IMR-90 (cell line): ENCODE data around the gene BMP5. TPM values are rescaled to one million over a fixed set of nuclear protein-coding genes. Genes with fewer than 3 reads are reported as not detected.

ENCODE experiments used
- ATAC-seq: fragments of 200-7000 bp; cut with Tn5 transposase; 2 replicates; pipeline ENCODE4 v1.9.1; 2020; ENCODE audit warnings: low read depth, mild to moderate bottlenecking, moderate library complexity
- BruUV-seq: library from RNA; stranded (reverse); fragments of 400-500 nt; replicated peaks from 2 replicates; lab custom pipeline; 2021; lab: Mats Ljungman, UMichigan
- CTCF ChIA-PET: fragments of 300-600 bp; formaldehyde crosslinking; extraction: SDS; loops from one replicate; lab custom pipeline; 2021; ENCODE audit warnings: antibody characterized with exemption; lab: Yijun Ruan, JAX
- POLR2A ChIA-PET: fragments of 300-600 bp; sonication (Branson Sonifier 250); formaldehyde crosslinking; loops from one replicate; lab custom pipeline; 2022; ENCODE audit warnings: antibody characterized with exemption; ENCODE audit not compliant: unreplicated experiment; lab: Charles Lee
- DNase-seq: peaks from one replicate; pipeline ENCODE4 v3.0.0; 2013
- H2AFZ ChIP-seq: replicated peaks from 2 replicates; pipeline ENCODE3; 2013; ENCODE audit warnings: low read length, mild to moderate bottlenecking; ENCODE audit not compliant: poor library complexity
- H2AK5ac ChIP-seq: 2 replicates; pipeline ENCODE4 v1.6.1; 2013; ENCODE audit warnings: low read depth, low read length, inconsistent platforms
- H2AK9ac ChIP-seq: replicated peaks from 2 replicates; pipeline ENCODE3; 2013; ENCODE audit warnings: mild to moderate bottlenecking, low read depth, low read length, moderate library complexity; ENCODE audit not compliant: poor library complexity
- H2BK120ac ChIP-seq: 2 replicates; pipeline ENCODE4 v1.6.1; 2013; ENCODE audit warnings: low read depth, low read length, inconsistent platforms
- H2BK15ac ChIP-seq: 3 replicates; pipeline ENCODE4 v1.6.1; 2013; ENCODE audit warnings: low read depth, low read length, inconsistent platforms
- H2BK20ac ChIP-seq: 2 replicates; pipeline ENCODE4 v1.6.1; 2013; ENCODE audit warnings: low read depth, mild to moderate bottlenecking, inconsistent platforms, low read length, moderate library complexity
- H2BK5ac ChIP-seq: 2 replicates; pipeline ENCODE4 v1.6.1; 2013; ENCODE audit warnings: mild to moderate bottlenecking, low read depth, low read length, inconsistent platforms; ENCODE audit not compliant: poor library complexity, severe bottlenecking
- H3K14ac ChIP-seq: replicated peaks from 2 replicates; pipeline ENCODE4 v1.6.1; 2013; ENCODE audit warnings: low read depth, low read length, inconsistent platforms
- H3K18ac ChIP-seq: 2 replicates; pipeline ENCODE4 v1.6.1; 2013; ENCODE audit warnings: low read depth, low read length, control low read depth
- H3K23ac ChIP-seq: 2 replicates; pipeline ENCODE4 v1.6.1; 2013; ENCODE audit warnings: low read depth, low read length, inconsistent platforms
- H3K27ac ChIP-seq: 2 replicates; pipeline ENCODE4 v1.5.1; 2013; ENCODE audit warnings: mild to moderate bottlenecking, control low read depth, low read length; ENCODE audit not compliant: insufficient read depth
- H3K27me3 ChIP-seq: 2 replicates; pipeline ENCODE4 v1.6.1; 2013; ENCODE audit warnings: low read length; ENCODE audit not compliant: control insufficient read depth, insufficient read depth
- H3K36me3 ChIP-seq: 2 replicates; pipeline ENCODE4 v1.6.1; 2013; ENCODE audit warnings: low read length, mixed read lengths; ENCODE audit not compliant: control insufficient read depth, insufficient read depth
- H3K4ac ChIP-seq: 2 replicates; pipeline ENCODE4 v1.6.1; 2013; ENCODE audit warnings: low read depth, low read length, inconsistent platforms
- H3K4me1 ChIP-seq: 2 replicates; pipeline ENCODE4 v1.6.1; 2013; ENCODE audit warnings: low read length, mixed read lengths; ENCODE audit not compliant: control insufficient read depth, insufficient read depth
- H3K4me2 ChIP-seq: 2 replicates; pipeline ENCODE4 v1.6.1; 2013; ENCODE audit warnings: low read depth, mild to moderate bottlenecking, control low read depth, low read length, moderate library complexity
- H3K4me3 ChIP-seq: 2 replicates; pipeline ENCODE4 v1.5.1; 2013; ENCODE audit warnings: low read depth, mild to moderate bottlenecking, control low read depth, low read length, moderate library complexity; ENCODE audit not compliant: insufficient read depth
- H3K56ac ChIP-seq: 2 replicates; pipeline ENCODE4 v1.6.1; 2013; ENCODE audit warnings: low read length, inconsistent platforms; ENCODE audit not compliant: insufficient read depth; ENCODE audit errors: extremely low read depth
- H3K79me1 ChIP-seq, 2 experiments: 2 replicates each; pipeline ENCODE4 v1.6.1; 2013; ENCODE audit warnings: low read length in 2 of 2, inconsistent platforms in 1 of 2, low read depth in 1 of 2
- H3K9ac ChIP-seq: 2 replicates; pipeline ENCODE4 v1.6.1; 2013; ENCODE audit warnings: low read depth, low read length, control low read depth
- H3K9me1 ChIP-seq: 2 replicates; pipeline ENCODE4 v1.6.1; 2013; ENCODE audit warnings: low read length, inconsistent platforms; ENCODE audit not compliant: insufficient read depth
- H3K9me3 ChIP-seq: 2 replicates; pipeline ENCODE4 v1.6.1; 2013; ENCODE audit warnings: low read length; ENCODE audit not compliant: control insufficient read depth, insufficient read depth
- H4K20me1 ChIP-seq: 2 replicates; pipeline ENCODE4 v1.6.1; 2013; ENCODE audit warnings: low read length, inconsistent platforms; ENCODE audit not compliant: insufficient read depth
- H4K5ac ChIP-seq: 2 replicates; pipeline ENCODE4 v1.6.1; 2013; ENCODE audit warnings: mild to moderate bottlenecking, low read depth, low read length, control low read depth
- H4K8ac ChIP-seq, 2 experiments: 2 replicates each; pipeline ENCODE4 v1.6.1; 2013; ENCODE audit warnings: low read depth in 2 of 2, low read length in 2 of 2, control low read depth in 1 of 2, inconsistent platforms in 1 of 2
- H4K91ac ChIP-seq: 2 replicates; pipeline ENCODE4 v1.6.1; 2013; ENCODE audit warnings: low read depth, low read length, inconsistent platforms; ENCODE audit not compliant: insufficient read depth
- BHLHE40 ChIP-seq: fragments of 150-350 bp; IDR thresholded peaks from 2 replicates; pipeline ENCODE4 v1.6.1; 2016; ENCODE audit warnings: mild to moderate bottlenecking, low read depth, low read length
- CEBPB ChIP-seq: IDR thresholded peaks from 2 replicates; pipeline ENCODE4 v1.6.1; 2012; ENCODE audit warnings: low read depth, low read length, improper control_type of control experiment
- CHD1 ChIP-seq: IDR thresholded peaks from 2 replicates; pipeline ENCODE4 v1.6.1; 2012; ENCODE audit warnings: low read depth, low read length, improper control_type of control experiment
- ELK1 ChIP-seq: fragments of 150-350 bp; IDR thresholded peaks from 2 replicates; pipeline ENCODE4 v1.6.1; 2016; ENCODE audit warnings: low read depth, mild to moderate bottlenecking, low read length, moderate library complexity, borderline replicate concordance
- MAFK ChIP-seq: IDR thresholded peaks from 2 replicates; pipeline ENCODE4 v1.6.1; 2012; ENCODE audit warnings: low read depth, low read length, improper control_type of control experiment
- MAZ ChIP-seq: IDR thresholded peaks from 2 replicates; pipeline ENCODE4 v1.6.1; 2012; ENCODE audit warnings: low read depth, mild to moderate bottlenecking, low read length, improper control_type of control experiment, moderate library complexity, borderline replicate concordance
- POLR2A ChIP-seq: IDR thresholded peaks from 2 replicates; pipeline ENCODE4 v1.6.1; 2012; ENCODE audit warnings: mild to moderate bottlenecking, low read depth, low read length
- RAD21 ChIP-seq: IDR thresholded peaks from 2 replicates; pipeline ENCODE4 v1.6.1; 2012; ENCODE audit warnings: low read length, improper control_type of control experiment
- RCOR1 ChIP-seq: IDR thresholded peaks from 2 replicates; pipeline ENCODE4 v1.6.1; 2012; ENCODE audit warnings: mild to moderate bottlenecking, low read length, improper control_type of control experiment; ENCODE audit not compliant: insufficient replicate concordance
- RFX5 ChIP-seq: IDR thresholded peaks from 2 replicates; pipeline ENCODE4 v1.8.0; 2012; ENCODE audit warnings: low read depth, mild to moderate bottlenecking, low read length, moderate library complexity
- SMC3 ChIP-seq: fragments of 150-350 bp; IDR thresholded peaks from 2 replicates; pipeline ENCODE4 v1.6.1; 2016; ENCODE audit warnings: low read depth, mild to moderate bottlenecking, antibody characterized with exemption, low read length, moderate library complexity
- WGBS, 2 experiments: methylation state at CpG; one replicate each; pipeline versions ENCODE4 v1.1.5 to v1.1.7; 2013; ENCODE audit warnings: missing lambda C conversion rate in 2 of 2; ENCODE audit not compliant: insufficient read length in 1 of 2; ENCODE audit errors: extremely low coverage in 2 of 2; 5-methylcytosine and 5-hydroxymethylcytosine counted together
- dilution Hi-C: fragments of 300-500 bp; cut with HindIII; formaldehyde crosslinking; loops from one replicate; pipeline ENCODE4 v1.14.3; 2018; ENCODE audit warnings: low sequenced_read_pairs; ENCODE audit not compliant: unreplicated experiment
- in situ Hi-C: fragments of 300-500 bp; cut with MboI; formaldehyde crosslinking; loops from 3 replicates; pipeline ENCODE4 v1.14.3; 2019; ENCODE audit warnings: low sequenced_read_pairs, inconsistent platforms, mixed read lengths
- intact Hi-C: fragments of 100-400 bp; cut with micrococcal nuclease; formaldehyde crosslinking; loops from 2 replicates; pipeline ENCODE4 v1.10.0; 2022
- polyA plus RNA-seq, 3 experiments: library from polyadenylated mRNA; depleted of rRNA; stranded (reverse); fragments of >200 nt; gene quantifications; 2 replicates each; pipeline ENCODE4 v1.2.3, GENCODE V29; 2012; ENCODE audit warnings: low replicate concordance in 1 of 3
- total RNA-seq: library from RNA; depleted of rRNA; stranded (reverse); fragments of >200 nt; gene quantifications from 2 replicates; pipeline ENCODE4 v1.2.3, GENCODE V29; 2012
- TF ChIP-seq, protein P1 (sequence below): fragments of 150-350 bp; IDR thresholded peaks from 2 replicates; pipeline ENCODE4 v1.6.1; 2017; ENCODE audit warnings: mild to moderate bottlenecking, antibody characterized with exemption, low read length, low read depth

The BMP5 gene
- total and polyA plus RNA-seq, 2 of the 4 experiments (the other 2 are of a cell fraction): under 0.01 to 0.02 TPM

GRCh38 chr6:55785273-55785672 lies 90.1 kb downstream of the BMP5 start:
- H3K27ac ChIP-seq: no peak overlapping the region
- no peak overlapping the region for H3K4ac ChIP-seq
- H4K91ac ChIP-seq: no peak overlapping the region
- peak overlapping the region; percentile 40; the same call in 1 of the 2 replicates for H2BK120ac ChIP-seq
- no peaks in the 10 kb centered on the region for H4K20me1 ChIP-seq
- H3K79me1 ChIP-seq: no peaks in the 10 kb centered on the region
- no peak overlapping the region for H3K4me3 ChIP-seq
- H2AK9ac ChIP-seq: no peak overlapping the region
- H3K14ac ChIP-seq: no peak overlapping the region
- no peaks in the 10 kb centered on the region for H3K9me1 ChIP-seq
- TF ChIP-seq RAD21 (no peak), POLR2A (no peak), RCOR1 (no peak), SMC3 (no peak), CHD1 (no peak), ELK1 (no peak), CEBPB (no peak), RFX5 (no peak), BHLHE40 (no peak), MAZ (no peak), MAFK (no peak)
- TF ChIP-seq, protein P1, sequence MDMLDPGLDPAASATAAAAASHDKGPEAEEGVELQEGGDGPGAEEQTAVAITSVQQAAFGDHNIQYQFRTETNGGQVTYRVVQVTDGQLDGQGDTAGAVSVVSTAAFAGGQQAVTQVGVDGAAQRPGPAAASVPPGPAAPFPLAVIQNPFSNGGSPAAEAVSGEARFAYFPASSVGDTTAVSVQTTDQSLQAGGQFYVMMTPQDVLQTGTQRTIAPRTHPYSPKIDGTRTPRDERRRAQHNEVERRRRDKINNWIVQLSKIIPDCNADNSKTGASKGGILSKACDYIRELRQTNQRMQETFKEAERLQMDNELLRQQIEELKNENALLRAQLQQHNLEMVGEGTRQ: no peak
- POLR2A ChIA-PET: no interaction called here
- H3K18ac ChIP-seq: peak overlapping the region; percentile 65; the same call in 1 of the 2 replicates
- no peak overlapping the region for H2AFZ ChIP-seq
- DNase-seq: no peak
- H2AK5ac ChIP-seq: no peak overlapping the region
- no peak overlapping the region for H2BK5ac ChIP-seq
- intact Hi-C loops (no loop called here), in situ Hi-C loops (no loop called here), dilution Hi-C loops (no loop called here)
- no peaks in the 10 kb centered on the region for H3K27me3 ChIP-seq
- 94% methylated on average over 2 of the region's 6 CpGs; no CpG with 5 or more reads in 1 of the 2 experiments for WGBS, 2 experiments
- 0 out of 2 replicates have a peak overlapping the region, but pooled peaks have one; percentile 59 for H3K23ac ChIP-seq
- no peak overlapping the region for H3K9ac ChIP-seq
- H4K8ac ChIP-seq: peak overlapping the region in 1 of 2 experiments; percentile 47; a peak in 2 of 4 replicates
- H3K4me2 ChIP-seq: no peak overlapping the region
- H4K5ac ChIP-seq: no peak overlapping the region; the same call in 1 of the 2 replicates
- ATAC-seq: no peak
- peak overlapping the region; percentile 60; the same call in 1 of the 2 replicates for H3K56ac ChIP-seq
- BruUV-seq: no TSS peak
- H3K36me3 ChIP-seq: no peaks in the 10 kb centered on the region
- peak overlapping the region; percentile 72; the same call in 1 of the 2 replicates for H2BK20ac ChIP-seq
- H3K9me3 ChIP-seq: no peaks in the 10 kb centered on the region
- CTCF ChIA-PET: no interaction called here
- H3K4me1 ChIP-seq: no peaks in the 10 kb centered on the region
- H2BK15ac ChIP-seq: 0 out of 3 replicates have a peak overlapping the region, but pooled peaks have one; percentile 95
